GM11168 (cell line): ENCODE results near the gene ALG8.

ENCODE experiments used
- in situ Hi-C: fragments of 300-500 bp; cut with MboI; formaldehyde crosslinking; loops from one replicate; pipeline ENCODE4 v1.12.0; 2022; ENCODE audit warnings: low sequenced_read_pairs; ENCODE audit not compliant: unreplicated experiment

ALG8 gene

GRCh38 chr11:78161346-78161745 lies 21.9 kb upstream of the ALG8 start:
- in situ Hi-C loops, result no loop called here

GRCh38 chr11:78160557-78160956 lies 21.1 kb upstream of the ALG8 start:
- in situ Hi-C loops, result no loop called here

DNA sequence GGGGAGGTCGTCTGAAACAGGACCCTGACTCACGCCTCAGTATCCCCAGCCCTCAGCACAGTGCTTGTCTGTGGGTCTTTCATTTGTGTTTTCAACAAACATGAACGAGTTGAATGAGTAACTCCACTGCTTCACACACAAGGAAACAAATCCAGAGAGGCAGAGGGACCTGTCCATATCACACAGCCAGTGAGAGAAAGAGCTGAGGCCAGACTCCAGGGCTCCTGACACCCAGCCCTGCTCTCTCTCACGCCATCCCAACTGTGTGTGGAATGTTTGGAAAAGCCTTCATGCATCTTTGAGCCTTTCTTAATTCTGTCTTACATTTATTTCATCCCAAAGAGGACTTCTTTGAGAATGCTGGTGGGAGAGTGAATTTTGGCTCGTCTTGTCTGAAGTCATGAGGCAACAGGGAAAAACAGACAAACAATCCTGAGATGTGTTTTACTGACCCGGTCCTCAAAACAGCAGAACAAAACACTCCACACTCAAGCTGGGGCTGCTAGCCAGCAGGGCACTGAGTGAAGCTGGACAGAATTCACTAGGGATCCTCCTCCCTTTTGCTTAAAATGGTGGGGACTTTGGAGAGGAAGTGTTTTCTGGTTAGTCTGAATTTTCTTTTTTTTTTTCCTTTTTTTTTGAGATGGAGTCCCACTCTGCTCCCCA lies 19.7 kb upstream of the ALG8 start:
- in situ Hi-C loops, result no loop called here

GRCh38 chr11:78156127-78156844 lies 16.9 kb upstream of the ALG8 start:
- in situ Hi-C loops, result no loop called here

DNA sequence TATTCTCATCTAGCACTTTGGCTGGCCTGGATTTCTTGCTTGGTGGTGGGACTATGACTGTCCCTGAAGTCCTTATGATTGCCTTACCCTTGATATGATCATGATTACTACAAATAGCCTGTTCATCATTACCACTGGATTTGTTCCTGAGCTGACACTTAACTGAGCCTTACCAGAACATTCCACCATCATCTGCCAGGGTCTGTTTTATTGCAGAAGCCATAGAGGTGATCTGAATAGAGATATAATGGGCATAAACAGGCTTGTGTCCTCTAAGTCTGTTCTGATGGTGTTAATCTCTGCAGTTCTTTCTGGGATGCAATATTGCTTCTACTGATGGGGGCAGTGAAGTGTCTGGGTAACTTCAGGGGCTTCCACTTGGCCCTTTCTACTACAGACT lies 12.4 kb upstream of the ALG8 start:
- in situ Hi-C loops, result no loop called here

DNA sequence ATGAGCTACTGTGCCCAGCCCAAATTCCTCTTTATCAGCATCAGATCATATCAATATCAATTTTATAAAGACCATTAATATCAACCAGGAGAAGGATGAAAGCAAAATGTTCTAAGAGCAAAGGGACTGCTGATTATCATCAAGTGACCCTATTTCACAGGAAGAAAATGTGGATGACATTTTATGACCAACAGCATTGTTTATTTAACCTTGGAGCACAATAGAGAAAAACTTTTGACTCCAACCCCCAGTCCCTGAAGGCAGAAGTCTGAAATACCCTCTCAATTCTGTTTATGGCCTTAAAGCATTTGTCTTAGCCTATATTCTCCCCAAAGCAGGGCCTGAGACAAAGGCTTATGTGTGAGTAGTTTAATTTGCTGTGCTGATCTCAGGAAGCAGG lies 11.3 kb upstream of the ALG8 start:
- in situ Hi-C loops, result no loop called here

GRCh38 chr11:78150346-78150745 lies 10.9 kb upstream of the ALG8 start:
- in situ Hi-C loops, result no loop called here

DNA sequence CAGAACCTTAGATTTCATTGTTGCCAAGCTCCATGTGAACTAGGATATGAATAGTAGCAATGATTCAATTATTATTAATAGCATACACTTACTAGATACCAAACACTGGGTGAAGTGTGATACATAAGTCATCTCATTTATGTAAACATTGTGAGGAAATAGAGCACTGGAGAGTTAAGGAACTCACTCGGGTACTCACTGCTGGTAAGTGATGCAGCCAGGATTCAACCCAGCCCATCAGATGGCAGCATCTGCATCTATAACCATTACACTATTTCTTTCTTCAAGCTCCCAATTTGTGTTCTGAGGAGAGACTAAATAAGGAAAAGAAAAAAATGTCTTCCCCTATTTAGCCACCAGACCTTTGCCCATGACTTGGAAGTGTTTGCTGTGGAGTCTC lies 10.2 kb upstream of the ALG8 start:
- in situ Hi-C loops, result no loop called here

GRCh38 chr11:78147807-78148206 lies 8.4 kb upstream of the ALG8 start:
- in situ Hi-C loops, result no loop called here

DNA sequence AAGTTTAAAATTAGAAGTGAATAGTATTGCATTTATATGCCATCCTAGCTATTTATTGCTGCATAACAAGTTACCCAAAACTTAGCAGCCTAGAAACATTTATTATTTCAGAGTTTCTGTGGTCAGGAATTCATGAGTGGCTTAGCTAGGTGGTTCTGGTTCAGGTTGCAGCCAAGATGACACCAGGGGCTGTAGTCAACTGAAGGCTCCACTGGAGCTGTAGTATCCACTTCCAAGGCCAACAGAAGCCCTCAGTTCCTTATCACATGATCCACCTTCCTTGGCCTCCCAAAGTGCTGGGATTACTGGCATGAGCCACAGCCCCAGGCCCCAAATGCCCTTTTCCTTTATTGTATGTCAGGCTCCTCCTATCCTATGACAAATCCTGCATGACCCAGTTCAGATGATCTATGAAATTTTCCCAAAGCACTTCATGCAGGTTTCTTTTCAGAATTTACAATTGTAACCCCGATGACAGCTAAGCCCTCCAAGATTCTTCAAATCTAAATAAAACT lies 6.1 kb upstream of the ALG8 start:
- in situ Hi-C loops, result no loop called here

GRCh38 chr11:78140392-78141077 lies 1.1 kb upstream of the ALG8 start:
- in situ Hi-C loops, result no loop called here

DNA sequence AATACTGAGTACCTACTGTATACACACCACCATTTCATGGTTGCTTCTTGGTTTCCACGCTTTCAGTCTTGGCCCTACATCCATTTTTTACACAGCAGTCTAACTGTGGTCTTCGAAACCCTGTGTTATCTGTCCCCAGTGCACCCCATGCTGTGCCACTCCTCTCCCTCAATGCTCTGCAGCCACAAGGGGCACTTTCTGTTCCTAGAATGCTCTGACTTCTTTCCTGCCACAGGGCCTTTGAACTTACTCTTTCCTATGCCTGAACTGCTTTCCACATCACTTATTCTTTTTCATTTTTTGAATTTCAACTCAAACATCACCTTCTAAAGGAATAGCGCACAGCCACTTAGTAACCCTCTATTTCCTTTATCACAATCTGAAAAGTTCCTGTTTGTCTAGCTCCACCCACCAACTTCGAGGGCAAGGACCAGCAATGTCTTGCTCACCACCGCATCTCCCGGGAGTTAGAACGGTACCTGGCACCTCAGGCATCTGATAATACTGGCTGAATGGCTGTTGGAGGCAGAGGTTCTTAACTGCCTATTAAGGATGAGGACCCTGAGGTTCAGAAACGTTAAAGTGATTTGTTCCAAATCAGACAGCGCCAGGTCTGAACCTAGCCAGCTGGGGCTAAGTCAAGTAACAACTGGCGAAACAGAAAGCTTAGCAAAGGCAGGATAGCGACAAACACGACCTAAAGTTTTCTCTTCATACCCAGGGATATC lies 568 bp downstream of the ALG8 start:
- in situ Hi-C loops, result no loop called here

- in situ Hi-C loops, result no loop called here
Observed at GRCh38 chr11:78138291-78138690, 1.1 kb downstream of the ALG8 start.

DNA sequence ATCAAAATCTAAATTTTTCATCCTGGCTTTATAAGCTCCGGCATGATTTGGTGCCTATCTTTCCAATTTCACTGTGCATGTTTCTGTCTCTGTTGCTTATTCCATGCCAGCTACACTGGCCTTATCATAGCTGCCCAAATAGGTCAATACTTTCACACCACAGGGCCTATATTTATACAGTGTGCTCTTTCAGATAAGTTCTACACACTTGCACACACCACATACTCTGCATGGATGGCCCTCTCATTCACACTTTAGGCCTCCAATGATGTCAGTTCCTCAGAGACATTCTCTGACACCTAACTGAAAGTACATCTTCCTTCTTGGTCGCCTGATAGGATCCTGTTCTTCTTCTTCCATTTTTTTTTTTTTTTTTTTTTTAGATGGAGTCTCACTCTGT lies 7.0 kb downstream of the ALG8 start:
- in situ Hi-C loops, result no loop called here

- in situ Hi-C loops, result no loop called here
Observed at GRCh38 chr11:78131956-78132355, 7.5 kb downstream of the ALG8 start.

GRCh38 chr11:78127403-78127802 lies 12.0 kb downstream of the ALG8 start:
- in situ Hi-C loops, result no loop called here

GRCh38 chr11:78112582-78113275 lies 26.7 kb downstream of the ALG8 start:
- in situ Hi-C loops, result no loop called here

- in situ Hi-C loops, result no loop called here
Observed at GRCh38 chr11:78111298-78111697, 28.1 kb downstream of the ALG8 start.

GRCh38 chr11:78110830-78111229 lies 28.6 kb downstream of the ALG8 start:
- in situ Hi-C loops, result no loop called here

- in situ Hi-C loops, result no loop called here
Observed at GRCh38 chr11:78110351-78110750, 29.1 kb downstream of the ALG8 start.
